Measurements from ENCODE around the gene ARHGEF12.

ARHGEF12 gene

GRCh38 chr11:120318906-120319305 lies 17.3 kb upstream of the ARHGEF12 start:
- no peak for DNase-seq (ENCODE audit: low spot score)

GRCh38 chr11:120324932-120325810 lies 11.0 kb upstream of the ARHGEF12 start, which contains the start of gene TLCD5:
Gene TLCD5, plus strand, starts transcription at chr11:120325299. Its CDS starts 2,143 bp downstream, at chr11:120327442.
- DNase-seq (ENCODE audit: low spot score) = peak; percentile 78

- DNase-seq (ENCODE audit: low spot score) = no peak
Observed at GRCh38 chr11:120326228-120326627, 10.0 kb upstream of the ARHGEF12 start.

GRCh38 chr11:120326845-120327281 lies 9.3 kb upstream of the ARHGEF12 start:
- no peak for DNase-seq (ENCODE audit: low spot score)

GRCh38 chr11:120327311-120327710 lies 8.9 kb upstream of the ARHGEF12 start:
- no peak for DNase-seq (ENCODE audit: low spot score)

GRCh38 chr11:120329556-120329955 lies 6.7 kb upstream of the ARHGEF12 start:
- no peak for DNase-seq (ENCODE audit: low spot score)

- no peak for DNase-seq (ENCODE audit: low spot score)
Observed at GRCh38 chr11:120330045-120330444, 6.2 kb upstream of the ARHGEF12 start.

- peak; percentile 83 for DNase-seq (ENCODE audit: low spot score)
Observed at GRCh38 chr11:120331301-120331996, 4.8 kb upstream of the ARHGEF12 start.

GRCh38 chr11:120332822-120333716 lies 3.1 kb upstream of the ARHGEF12 start:
- DNase-seq (ENCODE audit: low spot score) = no peak

- no peak for DNase-seq (ENCODE audit: low spot score)
Observed at GRCh38 chr11:120333801-120334200, 2.4 kb upstream of the ARHGEF12 start.

- no peak for DNase-seq (ENCODE audit: low spot score)
Observed at GRCh38 chr11:120334332-120334731, 1.9 kb upstream of the ARHGEF12 start.

- peak; percentile 82 for DNase-seq (ENCODE audit: low spot score)
Observed at GRCh38 chr11:120334894-120335462, 1.2 kb upstream of the ARHGEF12 start.

GRCh38 chr11:120335556-120335907 lies 681 bp upstream of the ARHGEF12 start:
- DNase-seq (ENCODE audit: low spot score) = no peak

- peak; percentile 53 for DNase-seq (ENCODE audit: low spot score)
Observed at GRCh38 chr11:120336641-120337354, 585 bp downstream of the ARHGEF12 start.

- peak; percentile 61 for DNase-seq (ENCODE audit: low spot score)
Observed at GRCh38 chr11:120337355-120338106, 1.3 kb downstream of the ARHGEF12 start.

- no peak for DNase-seq (ENCODE audit: low spot score)
Observed at GRCh38 chr11:120338107-120338933, 2.1 kb downstream of the ARHGEF12 start.

- DNase-seq (ENCODE audit: low spot score) = peak; percentile 74
Observed at GRCh38 chr11:120339394-120339890, 3.2 kb downstream of the ARHGEF12 start.

GRCh38 chr11:120340529-120340928 lies 4.3 kb downstream of the ARHGEF12 start:
- no peak for DNase-seq (ENCODE audit: low spot score)

GRCh38 chr11:120342226-120342625 lies 6.0 kb downstream of the ARHGEF12 start:
- no peak for DNase-seq (ENCODE audit: low spot score)
